ENCODE results near the gene VPS51. TPM values are rescaled to one million over a fixed set of nuclear protein-coding genes. Genes with fewer than 3 reads are reported as not detected.
A peak's percentile ranks its signal among the peaks of the same experiment; 100 is the strongest.

Gene VPS51
- total and polyA plus RNA-seq, 9 of the 15 experiments (the other 6 are each of a cell fraction or from before 2014, with no cell fraction given), result 1.8 to 143 (median 46.8) TPM

- TF ChIP-seq RREB1 (CRISPR knock-in tag; IDR thresholded peaks at IDR 0.05), result peak; percentile 88
- TF ChIP-seq ADNP (tag; IDR thresholded peaks at IDR 0.05), result no peak
- TF ChIP-seq SAFB2 (IDR thresholded peaks at IDR 0.05; ENCODE audit: borderline replicate concordance, low read depth, low read length, severe bottlenecking), result no peak
- TF ChIP-seq DMBX1 (CRISPR knock-in tag; IDR thresholded peaks at IDR 0.05; ENCODE audit: borderline replicate concordance), result peak; percentile 82
- no peak for TF ChIP-seq ZNF253 (CRISPR knock-in tag; conservative IDR thresholded peaks at IDR 0.05)
- peak; percentile 84 for TF ChIP-seq JUND (IDR thresholded peaks at IDR 0.05; ENCODE audit: borderline replicate concordance, low read depth, low read length)
- peak; percentile 53; the same call in 1 of the 3 replicates for TF ChIP-seq JUND (tag; IDR thresholded peaks at IDR 0.05; ENCODE audit: borderline replicate concordance, low read depth, low read length)
- no peak for TF ChIP-seq NFE2L1 (tag; IDR thresholded peaks at IDR 0.05; ENCODE audit: borderline replicate concordance, low read depth)
- TF ChIP-seq ZNF311 (CRISPR knock-in tag; IDR thresholded peaks at IDR 0.05), result no peak
- TF ChIP-seq RBM34 (IDR thresholded peaks at IDR 0.05; ENCODE audit: borderline replicate concordance, insufficient read depth, low read length), result no peak
- 0 out of 4 replicates have a peak, but pooled peaks of 1 of the 2 experiments have one; percentile 37 for TF ChIP-seq MLX (CRISPR knock-in tag; conservative IDR thresholded peaks at IDR 0.05)
- TF ChIP-seq HSF4 (CRISPR knock-in tag; IDR thresholded peaks at IDR 0.05; ENCODE audit: borderline replicate concordance), result no peak
- TF ChIP-seq ZNF655 (CRISPR knock-in tag; IDR thresholded peaks at IDR 0.05), result no peak
- 0 out of 2 replicates have a peak, but pooled peaks have one; percentile 37 for TF ChIP-seq RUNX1 (IDR thresholded peaks at IDR 0.05; ENCODE audit: low read depth)
- no peak for TF ChIP-seq CEBPG (CRISPR knock-in tag; IDR thresholded peaks at IDR 0.05)
- TF ChIP-seq CEBPG (tag; conservative IDR thresholded peaks at IDR 0.05 in 1 of 2, IDR thresholded peaks at IDR 0.05 in 1 of 2), result no peak
- no peak for TF ChIP-seq HNRNPH1 (optimal IDR thresholded peaks at IDR 0.05; ENCODE audit: low read depth, low read length)
- TF ChIP-seq ZZZ3 (IDR thresholded peaks at IDR 0.05), result no peak
Measured at GRCh38 chr11:65095974-65096806, at the start of gene VPS51 (continued).

Data from K562 (cell line).